Measurements from ENCODE around the gene CXCL11.

DNA sequence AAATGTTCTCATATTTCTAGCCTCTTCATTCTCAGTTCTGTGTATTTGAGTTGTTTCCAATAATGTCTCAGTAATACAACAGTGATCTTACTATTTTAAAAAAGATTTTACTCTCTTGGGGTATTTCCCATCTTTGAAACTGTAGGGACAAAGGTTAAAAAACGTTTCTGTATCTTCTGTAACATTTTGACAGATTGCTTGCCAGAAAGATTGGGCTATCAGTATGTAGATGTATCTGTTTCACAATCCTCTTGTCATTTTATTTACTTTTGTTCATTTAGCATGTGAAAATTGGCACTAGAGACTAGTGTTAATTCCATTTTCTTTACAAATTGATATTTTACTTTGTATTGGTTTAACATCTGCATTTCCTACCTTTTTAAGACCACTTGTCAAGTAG lies 22.3 kb downstream of the CXCL11 start:
- TF ChIP-seq CEBPB (IDR thresholded peaks at IDR 0.05) (no peak), RFX5 (IDR thresholded peaks at IDR 0.05) (no peak), POLR2A (IDR thresholded peaks at IDR 0.05; ENCODE audit: low read length) (no peak), MAZ (IDR thresholded peaks at IDR 0.05; ENCODE audit: borderline replicate concordance, low read depth, low read length) (no peak), BHLHE40 (IDR thresholded peaks at IDR 0.05; ENCODE audit: low read depth, low read length) (no peak), RAD21 (conservative IDR thresholded peaks at IDR 0.05 in 1 of 2, IDR thresholded peaks at IDR 0.05 in 1 of 2) (no peak)
- TF ChIP-seq, protein P1, sequence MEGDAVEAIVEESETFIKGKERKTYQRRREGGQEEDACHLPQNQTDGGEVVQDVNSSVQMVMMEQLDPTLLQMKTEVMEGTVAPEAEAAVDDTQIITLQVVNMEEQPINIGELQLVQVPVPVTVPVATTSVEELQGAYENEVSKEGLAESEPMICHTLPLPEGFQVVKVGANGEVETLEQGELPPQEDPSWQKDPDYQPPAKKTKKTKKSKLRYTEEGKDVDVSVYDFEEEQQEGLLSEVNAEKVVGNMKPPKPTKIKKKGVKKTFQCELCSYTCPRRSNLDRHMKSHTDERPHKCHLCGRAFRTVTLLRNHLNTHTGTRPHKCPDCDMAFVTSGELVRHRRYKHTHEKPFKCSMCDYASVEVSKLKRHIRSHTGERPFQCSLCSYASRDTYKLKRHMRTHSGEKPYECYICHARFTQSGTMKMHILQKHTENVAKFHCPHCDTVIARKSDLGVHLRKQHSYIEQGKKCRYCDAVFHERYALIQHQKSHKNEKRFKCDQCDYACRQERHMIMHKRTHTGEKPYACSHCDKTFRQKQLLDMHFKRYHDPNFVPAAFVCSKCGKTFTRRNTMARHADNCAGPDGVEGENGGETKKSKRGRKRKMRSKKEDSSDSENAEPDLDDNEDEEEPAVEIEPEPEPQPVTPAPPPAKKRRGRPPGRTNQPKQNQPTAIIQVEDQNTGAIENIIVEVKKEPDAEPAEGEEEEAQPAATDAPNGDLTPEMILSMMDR (IDR thresholded peaks at IDR 0.05) = no peak
- TF ChIP-seq, protein P2, sequence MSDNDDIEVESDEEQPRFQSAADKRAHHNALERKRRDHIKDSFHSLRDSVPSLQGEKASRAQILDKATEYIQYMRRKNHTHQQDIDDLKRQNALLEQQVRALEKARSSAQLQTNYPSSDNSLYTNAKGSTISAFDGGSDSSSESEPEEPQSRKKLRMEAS (IDR thresholded peaks at IDR 0.05) = no peak
- TF ChIP-seq, protein P3, sequence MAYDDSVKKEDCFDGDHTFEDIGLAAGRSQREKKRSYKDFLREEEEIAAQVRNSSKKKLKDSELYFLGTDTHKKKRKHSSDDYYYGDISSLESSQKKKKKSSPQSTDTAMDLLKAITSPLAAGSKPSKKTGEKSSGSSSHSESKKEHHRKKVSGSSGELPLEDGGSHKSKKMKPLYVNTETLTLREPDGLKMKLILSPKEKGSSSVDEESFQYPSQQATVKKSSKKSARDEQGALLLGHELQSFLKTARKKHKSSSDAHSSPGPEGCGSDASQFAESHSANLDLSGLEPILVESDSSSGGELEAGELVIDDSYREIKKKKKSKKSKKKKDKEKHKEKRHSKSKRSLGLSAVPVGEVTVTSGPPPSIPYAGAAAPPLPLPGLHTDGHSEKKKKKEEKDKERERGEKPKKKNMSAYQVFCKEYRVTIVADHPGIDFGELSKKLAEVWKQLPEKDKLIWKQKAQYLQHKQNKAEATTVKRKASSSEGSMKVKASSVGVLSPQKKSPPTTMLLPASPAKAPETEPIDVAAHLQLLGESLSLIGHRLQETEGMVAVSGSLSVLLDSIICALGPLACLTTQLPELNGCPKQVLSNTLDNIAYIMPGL (CRISPR knock-in tag; IDR thresholded peaks at IDR 0.05; ENCODE audit: borderline replicate concordance) = no peak

All from A549 (cell line).